H1 (cell line): ENCODE measurements around the gene MEIS2. TPM values are rescaled to one million over a fixed set of nuclear protein-coding genes. Genes with fewer than 3 reads are reported as not detected.

ENCODE experiments used
- CTCF ChIA-PET: fragments of 300-600 bp; sonication (Branson Sonifier 250); formaldehyde crosslinking; loops from one replicate; lab custom pipeline; 2021; ENCODE audit not compliant: partially characterized antibody; lab: Charles Lee
- POLR2A ChIA-PET: fragments of 300-600 bp; sonication (Branson Sonifier 250); formaldehyde crosslinking; loops from one replicate; lab custom pipeline; 2021; ENCODE audit warnings: inconsistent platforms; ENCODE audit not compliant: partially characterized antibody; lab: Charles Lee
- DNase-seq, 2 experiments: peaks; one replicate each; pipeline versions ENCODE4 v3.0.0 to v3.0.0-alpha.2; 2010 to 2022; ENCODE audit warnings: low spot score in 2 of 2, low read depth in 1 of 2, mixed read lengths in 1 of 2
- FAIRE-seq: peaks from 2 replicates; lab custom pipeline; 2011; peaks lifted over from hg19 to GRCh38; lab: Jason Lieb, UNC
- H2AFZ ChIP-seq: 2 replicates; pipeline ENCODE4 v1.8.1; 2012; ENCODE audit warnings: low read length, inconsistent platforms
- H2AK5ac ChIP-seq: 2 replicates; pipeline ENCODE4 v1.6.1; 2013; ENCODE audit warnings: low read depth, low read length
- H2BK120ac ChIP-seq: replicated peaks from 2 replicates; pipeline ENCODE3; 2013; ENCODE audit warnings: low read depth, low read length, inconsistent platforms
- H2BK12ac ChIP-seq: 2 replicates; pipeline ENCODE4 v1.6.1; 2013; ENCODE audit warnings: low read depth, low read length
- H2BK15ac ChIP-seq: 2 replicates; pipeline ENCODE4 v1.6.1; 2013; ENCODE audit warnings: low read length
- H2BK20ac ChIP-seq: 2 replicates; pipeline ENCODE4 v1.6.1; 2013; ENCODE audit warnings: low read length
- H2BK5ac ChIP-seq: 2 replicates; pipeline ENCODE4 v1.6.1; 2013; ENCODE audit warnings: low read depth, low read length
- H3K14ac ChIP-seq: 2 replicates; pipeline ENCODE4 v1.6.1; 2013; ENCODE audit warnings: inconsistent platforms; ENCODE audit not compliant: insufficient read length
- H3K18ac ChIP-seq: 2 replicates; pipeline ENCODE4 v1.6.1; 2013; ENCODE audit warnings: low read length; ENCODE audit errors: extremely low read depth
- H3K23ac ChIP-seq: 2 replicates; pipeline ENCODE4 v1.6.1; 2013; ENCODE audit warnings: inconsistent platforms; ENCODE audit not compliant: insufficient read length
- H3K23me2 ChIP-seq: 2 replicates; pipeline ENCODE4 v1.6.1; 2013; ENCODE audit warnings: low read depth, low read length
- H3K27ac ChIP-seq: 2 replicates; pipeline ENCODE4 v1.6.1; 2011; ENCODE audit warnings: low read depth, low read length, inconsistent platforms
- H3K27me3 ChIP-seq, 4 experiments: replicated peaks in 1 of 4; 1 replicate in 1 of 4; 2 replicates in 3 of 4; pipeline versions ENCODE4 v1.6.1 to v1.8.1; 2011 to 2013; ENCODE audit warnings: low read length in 3 of 4, mild to moderate bottlenecking in 3 of 4, inconsistent platforms in 2 of 4, mixed read lengths in 2 of 4, moderate library complexity in 1 of 4; ENCODE audit not compliant: control insufficient read depth in 3 of 4, insufficient read depth in 3 of 4; ENCODE audit errors: extremely low read depth in 1 of 4
- H3K36me3 ChIP-seq, 4 experiments: 2 replicates each; pipeline versions ENCODE4 v1.6.1 to v1.8.1; 2011 to 2013; ENCODE audit warnings: mild to moderate bottlenecking in 4 of 4, low read length in 3 of 4, moderate library complexity in 2 of 4, control low read depth in 1 of 4, inconsistent platforms in 1 of 4; ENCODE audit not compliant: insufficient read depth in 4 of 4, control insufficient read depth in 2 of 4
- H3K4ac ChIP-seq: replicated peaks from 2 replicates; pipeline ENCODE3; 2013; ENCODE audit warnings: low read length, low read depth, mixed read lengths, inconsistent platforms; ENCODE audit not compliant: insufficient read length
- H3K4me1 ChIP-seq, 4 experiments: replicated peaks in 1 of 4; 1 replicate in 1 of 4; 2 replicates in 3 of 4; pipeline versions ENCODE4 v1.6.1 to v1.8.1; 2011 to 2013; ENCODE audit warnings: low read length in 3 of 4, inconsistent platforms in 2 of 4, mixed read lengths in 1 of 4; ENCODE audit not compliant: insufficient read depth in 4 of 4, control insufficient read depth in 3 of 4
- H3K4me2 ChIP-seq, 2 experiments: 2 replicates each; pipeline versions ENCODE4 v1.6.1 to v1.8.1; 2011 to 2013; ENCODE audit warnings: low read depth in 2 of 2, low read length in 2 of 2, control low read depth in 1 of 2, inconsistent platforms in 1 of 2, mild to moderate bottlenecking in 1 of 2; ENCODE audit not compliant: insufficient read depth in 1 of 2
- H3K4me3 ChIP-seq, 4 experiments: fragments of 200-600, 300-600 bp in 1 of 4; sonication (generic), shearing (Covaris generic), sonication (Bioruptor Twin) in 1 of 4; 2 replicates each; pipeline versions ENCODE4 v1.5.1 to v1.8.1; 2011 to 2016; ENCODE audit warnings: low read length in 4 of 4, low read depth in 3 of 4, control low read depth in 2 of 4, inconsistent platforms in 2 of 4, mild to moderate bottlenecking in 2 of 4, mixed read lengths in 1 of 4, moderate library complexity in 1 of 4; ENCODE audit not compliant: insufficient read depth in 2 of 4; ENCODE audit errors: extremely low read depth in 1 of 4
- H3K56ac ChIP-seq: replicated peaks from 2 replicates; pipeline ENCODE3; 2013; ENCODE audit warnings: low read depth, mild to moderate bottlenecking, mixed read lengths, low read length, inconsistent platforms; ENCODE audit not compliant: insufficient read length
- H3K79me1 ChIP-seq: 2 replicates; pipeline ENCODE4 v1.6.1; 2013; ENCODE audit warnings: low read depth, low read length, control low read depth
- H3K79me2 ChIP-seq, 2 experiments: 2 replicates each; pipeline versions ENCODE4 v1.6.1 to v1.8.1; 2012 to 2013; ENCODE audit warnings: low read length in 2 of 2, mild to moderate bottlenecking in 2 of 2, inconsistent platforms in 1 of 2; ENCODE audit not compliant: insufficient read depth in 2 of 2, control insufficient read depth in 1 of 2
- H3K9ac ChIP-seq, 4 experiments: replicated peaks in 1 of 4; 1 replicate in 1 of 4; 2 replicates in 3 of 4; pipeline versions ENCODE4 v1.6.1 to v1.8.1; 2011 to 2013; ENCODE audit warnings: low read depth in 3 of 4, low read length in 3 of 4, control low read depth in 2 of 4, mild to moderate bottlenecking in 2 of 4, moderate library complexity in 2 of 4, inconsistent platforms in 1 of 4; ENCODE audit errors: extremely low read depth in 1 of 4
- H3K9me3 ChIP-seq, 2 experiments: 2 replicates each; pipeline versions ENCODE4 v1.6.1 to v1.8.1; 2012 to 2013; ENCODE audit warnings: mild to moderate bottlenecking in 2 of 2, moderate library complexity in 2 of 2, control low read depth in 1 of 2, inconsistent platforms in 1 of 2, low read depth in 1 of 2, low read length in 1 of 2, mixed read lengths in 1 of 2; ENCODE audit not compliant: insufficient read depth in 2 of 2
- H4K20me1 ChIP-seq, 2 experiments: replicated peaks in 1 of 2; 2 replicates each; pipeline versions ENCODE3 to v1.8.1; 2011 to 2013; ENCODE audit warnings: inconsistent platforms in 2 of 2, low read length in 2 of 2, mild to moderate bottlenecking in 1 of 2; ENCODE audit not compliant: insufficient read depth in 2 of 2, control insufficient read depth in 1 of 2
- H4K5ac ChIP-seq: 2 replicates; pipeline ENCODE4 v1.6.1; 2013; ENCODE audit warnings: low read length, low read depth, mixed read lengths, inconsistent platforms; ENCODE audit not compliant: insufficient read length
- H4K8ac ChIP-seq: 2 replicates; pipeline ENCODE4 v1.8.0; 2013; ENCODE audit warnings: mild to moderate bottlenecking, moderate library complexity, low read length, inconsistent platforms; ENCODE audit not compliant: insufficient read depth; ENCODE audit errors: extremely low read depth
- H4K91ac ChIP-seq: replicated peaks from 2 replicates; pipeline ENCODE3; 2013; ENCODE audit warnings: low read length, mixed read lengths, inconsistent platforms; ENCODE audit not compliant: insufficient read length
- BCL11A ChIP-seq, 2 experiments: IDR thresholded peaks; one replicate each; pipeline ENCODE4 v1.6.1; 2011; ENCODE audit warnings: low read depth in 2 of 2, low read length in 2 of 2, mild to moderate bottlenecking in 2 of 2
- GABPA ChIP-seq: IDR thresholded peaks from 2 replicates; pipeline ENCODE4 v1.6.1; 2011; ENCODE audit warnings: mild to moderate bottlenecking, low read length, moderate library complexity, borderline replicate concordance; ENCODE audit not compliant: insufficient read depth
- HDAC6 ChIP-seq: IDR thresholded peaks from one replicate; pipeline ENCODE4 v1.7.1; 2012; ENCODE audit warnings: low read depth, mild to moderate bottlenecking, inconsistent platforms, low read length, moderate library complexity
- NRF1 ChIP-seq: IDR thresholded peaks from 2 replicates; pipeline ENCODE4 v1.6.1; 2011; ENCODE audit warnings: mild to moderate bottlenecking, low read depth, low read length, improper control_type of control experiment
- POU5F1 ChIP-seq: IDR thresholded peaks from 2 replicates; pipeline ENCODE4 v1.6.1; 2011; ENCODE audit warnings: low read depth, mild to moderate bottlenecking, low read length, moderate library complexity
- SIX5 ChIP-seq: IDR thresholded peaks from 2 replicates; pipeline ENCODE4 v1.6.1; 2011; ENCODE audit warnings: mild to moderate bottlenecking, low read depth, low read length
- SP4 ChIP-seq: IDR thresholded peaks from 2 replicates; pipeline ENCODE4 v1.6.1; 2012; ENCODE audit warnings: low read length, inconsistent platforms
- SUZ12 ChIP-seq: fragments of 200-600 bp; sonication (generic); IDR thresholded peaks from 2 replicates; pipeline ENCODE4 v1.6.1; 2012; ENCODE audit warnings: mild to moderate bottlenecking, inconsistent platforms, low read length, moderate library complexity, mixed read lengths
- TBP ChIP-seq: IDR thresholded peaks from 2 replicates; pipeline ENCODE4 v1.6.1; 2011; ENCODE audit warnings: low read depth, low read length, improper control_type of control experiment
- WGBS, 2 experiments: shearing (Covaris generic) in 1 of 2; methylation state at CpG; one replicate each; pipeline versions ENCODE4 v1.1.6 to v1.1.7; 2013 to 2015; ENCODE audit warnings: low lambda C conversion rate in 2 of 2, mixed read lengths in 2 of 2, inconsistent platforms in 1 of 2, low coverage in 1 of 2, missing lambda C conversion rate in 1 of 2; ENCODE audit not compliant: insufficient replicate concordance in 2 of 2, insufficient coverage in 1 of 2, insufficient read length in 1 of 2; ENCODE audit errors: extremely low coverage in 1 of 2, missing lambda C conversion rate in 1 of 2; 5-methylcytosine and 5-hydroxymethylcytosine counted together
- polyA plus RNA-seq, 7 experiments: library from polyadenylated mRNA; depleted of rRNA in 3 of 7; stranded (reverse) in 5 of 7; unstranded in 2 of 7; fragments of >200 nt in 5 of 7; fragments of 200-250 nt in 2 of 7; gene quantifications; 1 replicate in 5 of 7; 2 replicates in 1 of 7; 4 replicates in 1 of 7; pipeline versions ENCODE4 v1.2.1 to v1.2.3, GENCODE V29; 2011 to 2013; ENCODE audit warnings: missing spikeins in 2 of 7, mixed read lengths in 2 of 7
- total RNA-seq: library from RNA; stranded (reverse); fragmentation: NEBNext Ultra II Directional; extraction: Animal tissue kit (Norgen Biotek cat#: 25700); gene quantifications from 2 replicates; pipeline ENCODE4 v1.2.1, GENCODE V29; 2021
- TF ChIP-seq, protein P1 (sequence below): IDR thresholded peaks from 2 replicates; pipeline ENCODE4 v1.6.1; 2012; ENCODE audit warnings: low read length, inconsistent platforms

Gene MEIS2
- total and polyA plus RNA-seq, 2 of the 8 experiments (the other 6 are each of a cell fraction or from before 2014, with no cell fraction given), result 0.22 to 1.2 TPM

DNA sequence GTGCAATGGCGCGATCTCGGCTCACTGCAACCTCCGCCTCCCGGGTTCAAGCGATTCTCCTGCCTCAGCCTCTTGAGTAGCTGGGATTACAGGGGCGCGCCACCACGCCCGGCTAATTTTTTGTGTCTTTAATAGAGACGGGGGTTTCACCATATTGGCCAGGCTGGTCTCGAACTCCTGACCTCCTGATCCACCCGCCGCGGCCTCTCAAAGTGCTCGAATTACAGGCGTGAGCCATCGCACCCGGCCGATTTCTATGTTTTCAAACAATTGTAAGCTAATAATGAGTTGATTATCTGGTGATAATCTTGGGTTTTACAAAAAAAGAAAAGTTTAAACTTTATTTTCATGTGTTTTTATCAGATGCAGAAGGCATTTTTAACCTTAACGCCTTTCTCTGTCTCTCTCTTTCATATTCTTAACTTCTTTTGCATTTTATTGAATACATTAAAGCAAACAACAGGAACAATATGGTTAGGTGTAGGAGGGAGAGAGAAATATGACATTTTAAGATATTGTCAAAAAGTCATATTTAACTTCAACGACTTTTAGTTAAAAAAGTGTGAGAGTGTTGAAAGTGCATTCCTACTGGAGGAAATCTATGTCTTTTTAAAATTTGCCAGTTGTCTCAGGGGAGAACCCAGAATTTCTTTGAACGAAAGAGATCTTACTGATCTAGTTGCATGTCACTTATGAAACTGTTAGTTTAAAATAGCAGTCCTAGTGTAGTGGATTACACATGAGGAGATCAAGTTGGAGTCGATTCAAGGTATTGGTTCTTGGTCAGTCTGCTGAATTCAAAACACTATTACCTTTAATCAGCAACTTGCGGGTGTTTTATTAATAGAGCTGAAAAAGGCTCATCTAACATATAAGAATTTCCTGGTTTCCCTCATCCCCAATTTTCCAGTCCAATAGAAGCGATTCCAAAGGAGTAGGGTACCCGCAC is 3.4 kb upstream of the MEIS2 start:
- H2BK120ac ChIP-seq, result no peak overlapping the region
- H4K20me1 ChIP-seq, result peaks cover 0 to 5% of the 10 kb centered on the region in 2 experiments
- H3K4me3 ChIP-seq, result peak overlapping the region in 2 of 4 experiments; percentile 6 to 41; a peak in 3 of 8 replicates
- H3K23ac ChIP-seq, result no peak overlapping the region
- peaks cover 26% of the 10 kb centered on the region for H3K23me2 ChIP-seq
- H3K14ac ChIP-seq, result no peak overlapping the region
- no peak overlapping the region for H4K91ac ChIP-seq
- H3K4ac ChIP-seq, result no peak overlapping the region
- H3K27ac ChIP-seq, result no peak overlapping the region
- no peak for DNase-seq
- no peaks in the 10 kb centered on the region for H3K36me3 ChIP-seq
- no peak overlapping the region for H4K5ac ChIP-seq
- H2BK15ac ChIP-seq, result no peak overlapping the region
- H3K79me1 ChIP-seq, result no peaks in the 10 kb centered on the region
- no peaks in the 10 kb centered on the region for H3K79me2 ChIP-seq
- no peak for FAIRE-seq
- H4K8ac ChIP-seq, result no peak overlapping the region
- H3K9ac ChIP-seq, result no peak overlapping the region
- peaks cover 32 to 68% (median 54%) of the 10 kb centered on the region in 4 experiments for H3K27me3 ChIP-seq
- ChIA-PET POLR2A (interaction anchor here (1.1 to 1.3 kb wide), 3 partner anchors 8 to 225 kb away, joined by 3 to 5 read pairs (median 4); no protein-coding TSS in a partner anchor), CTCF (interaction anchor here (1.1 to 9.9 kb wide), 5 partner anchors 10 to 292 kb away, joined by 3 to 130 read pairs (median 4); no protein-coding TSS in a partner anchor)
- no peak overlapping the region for H2AFZ ChIP-seq
- H3K4me2 ChIP-seq, result peak overlapping the region; percentile 44 to 60; a peak in 3 of 4 replicates
- no peak overlapping the region for H3K18ac ChIP-seq
- no peaks in the 10 kb centered on the region for H3K9me3 ChIP-seq
- no peak overlapping the region for H2BK20ac ChIP-seq
- H2BK5ac ChIP-seq, result no peak overlapping the region
- no peak overlapping the region for H2BK12ac ChIP-seq
- H2AK5ac ChIP-seq, result no peak overlapping the region
- H3K4me1 ChIP-seq, result peaks cover 3 to 12% (median 8%) of the 10 kb centered on the region in 4 experiments; a peak in 6 of 7 replicates
- no peak overlapping the region for H3K56ac ChIP-seq
- WGBS, 2 experiments, result 7% methylated on average over 24 of the region's 27 CpGs; no CpG with 5 or more reads in 1 of the 2 experiments
- TF ChIP-seq SUZ12, result no peak; the same call in 1 of the 2 replicates
- TF ChIP-seq TBP, result no peak
- TF ChIP-seq, protein P1, sequence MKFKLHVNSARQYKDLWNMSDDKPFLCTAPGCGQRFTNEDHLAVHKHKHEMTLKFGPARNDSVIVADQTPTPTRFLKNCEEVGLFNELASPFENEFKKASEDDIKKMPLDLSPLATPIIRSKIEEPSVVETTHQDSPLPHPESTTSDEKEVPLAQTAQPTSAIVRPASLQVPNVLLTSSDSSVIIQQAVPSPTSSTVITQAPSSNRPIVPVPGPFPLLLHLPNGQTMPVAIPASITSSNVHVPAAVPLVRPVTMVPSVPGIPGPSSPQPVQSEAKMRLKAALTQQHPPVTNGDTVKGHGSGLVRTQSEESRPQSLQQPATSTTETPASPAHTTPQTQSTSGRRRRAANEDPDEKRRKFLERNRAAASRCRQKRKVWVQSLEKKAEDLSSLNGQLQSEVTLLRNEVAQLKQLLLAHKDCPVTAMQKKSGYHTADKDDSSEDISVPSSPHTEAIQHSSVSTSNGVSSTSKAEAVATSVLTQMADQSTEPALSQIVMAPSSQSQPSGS, result no peak
- no peak for TF ChIP-seq BCL11A (IDR thresholded peaks at IDR 0.05; ENCODE audit: low read depth in 2 of 2, low read length in 2 of 2)
- TF ChIP-seq SIX5, result no peak
- no peak for TF ChIP-seq GABPA
- no peak for TF ChIP-seq HDAC6
- no peak for TF ChIP-seq POU5F1
- TF ChIP-seq NRF1, result no peak
- no peak for TF ChIP-seq SP4
